ENCODE data around the gene SAPCD1. TPM values are rescaled to one million over a fixed set of nuclear protein-coding genes. Genes with fewer than 3 reads are reported as not detected.

The SAPCD1 gene
- total and polyA plus RNA-seq, 2 experiments from 2014 or later = 1.3 to 2.5 TPM

GRCh38 chr6:31737991-31738979, 24.2 kb upstream of the SAPCD1 start:
- Histone ChIP-seq H3K4me2 (ENCODE audit: unreplicated experiment) (peak overlapping the region; percentile 82), H3F3A (ENCODE audit: insufficient read depth) (peaks cover 41% of the 10 kb centered on the region), H4K20me1 (ENCODE audit: insufficient read depth) (no peaks in the 10 kb centered on the region), H2AFZ (peak overlapping the region; percentile 81), H3K27ac (peak overlapping the region; percentile 87), H3K79me2 (ENCODE audit: insufficient read depth) (peaks cover 43% of the 10 kb centered on the region), H3K4me1 (ENCODE audit: insufficient read depth) (peaks cover 43% of the 10 kb centered on the region), H3K9ac (peak overlapping the region; percentile 74), H3K36me3 (ENCODE audit: low read depth) (peaks cover 6% of the 10 kb centered on the region; the same call in 1 of the 2 replicates), H3K4me3 (peak overlapping the region; percentile 58), H3K9me2 (ENCODE audit: insufficient read depth) (no peaks in the 10 kb centered on the region), H3K9me3 (ENCODE audit: low read depth) (no peaks in the 10 kb centered on the region), H3K27me3 (replicated peaks; ENCODE audit: insufficient read depth) (no peaks in the 10 kb centered on the region)
- in situ Hi-C loops (cut with MboI) = no loop called here
- no peak for TF ChIP-seq EZH2 (IDR thresholded peaks at IDR 0.05; ENCODE audit: insufficient read depth, poor library complexity, severe bottlenecking)
- TF ChIP-seq EZH2phosphoT487 (IDR thresholded peaks at IDR 0.05; ENCODE audit: insufficient read depth, low read depth) = no peak
- WGBS, 2 experiments (ENCODE audit: low coverage in 1 of 2, low lambda C conversion rate in 2 of 2, missing lambda C conversion rate in 2 of 2) = 30 to 32% methylated on average over 6 of the region's 6 CpGs
- peak; percentile 87 for DNase-seq

- Histone ChIP-seq H3K9me2 (ENCODE audit: insufficient read depth) (no peaks in the 10 kb centered on the region), H3K4me2 (ENCODE audit: unreplicated experiment) (peak within 1 kb of the TSS; percentile 98), H3K4me1 (ENCODE audit: insufficient read depth) (peaks cover 31% of the 10 kb centered on the region), H3K9ac (peak within 1 kb of the TSS; percentile 83), H3K9me3 (ENCODE audit: low read depth) (no peaks in the 10 kb centered on the region), H4K20me1 (ENCODE audit: insufficient read depth) (no peaks in the 10 kb centered on the region), H3K36me3 (ENCODE audit: low read depth) (no peaks in the 10 kb centered on the region), H2AFZ (peak within 1 kb of the TSS; percentile 90), H3K27me3 (replicated peaks; ENCODE audit: insufficient read depth) (no peaks in the 10 kb centered on the region), H3K4me3 (peak within 1 kb of the TSS; percentile 84), H3F3A (ENCODE audit: insufficient read depth) (peaks cover 35% of the 10 kb centered on the region), H3K79me2 (ENCODE audit: insufficient read depth) (peaks cover 28% of the 10 kb centered on the region), H3K27ac (peak within 1 kb of the TSS; percentile 59)
- peak; percentile 100 for DNase-seq
- in situ Hi-C loops (cut with MboI) = no loop called here
- 1% methylated on average over 57 to 58 of the region's 58 CpGs for WGBS, 2 experiments (ENCODE audit: low coverage in 1 of 2, low lambda C conversion rate in 2 of 2, missing lambda C conversion rate in 2 of 2)
- no peak for TF ChIP-seq EZH2phosphoT487 (IDR thresholded peaks at IDR 0.05; ENCODE audit: insufficient read depth, low read depth)
- TF ChIP-seq EZH2 (IDR thresholded peaks at IDR 0.05; ENCODE audit: insufficient read depth, poor library complexity, severe bottlenecking) = no peak
These were observed 22.6 kb upstream of the SAPCD1 start, which contains the start of gene MSH5 for GRCh38 chr6:31739639-31740396. Gene MSH5 (plus strand): TSS chr6:31740005. CDS start chr6:31740467, 462 bp downstream.

GRCh38 chr6:31740397-31741223, 21.8 kb upstream of the SAPCD1 start:
- 24 to 25% methylated on average over 29 of the region's 29 CpGs for WGBS, 2 experiments (ENCODE audit: low coverage in 1 of 2, low lambda C conversion rate in 2 of 2, missing lambda C conversion rate in 2 of 2)
- H3F3A ChIP-seq (ENCODE audit: insufficient read depth) = peaks cover 28% of the 10 kb centered on the region
- peak; percentile 66 for DNase-seq
- H3K4me2 ChIP-seq (ENCODE audit: unreplicated experiment) = peak overlapping the region; percentile 98
- H3K36me3 ChIP-seq (ENCODE audit: low read depth) = no peaks in the 10 kb centered on the region
- H4K20me1 ChIP-seq (ENCODE audit: insufficient read depth) = no peaks in the 10 kb centered on the region
- H3K9me2 ChIP-seq (ENCODE audit: insufficient read depth) = no peaks in the 10 kb centered on the region
- H2AFZ ChIP-seq = peak overlapping the region; percentile 90
- no peaks in the 10 kb centered on the region for H3K27me3 ChIP-seq (replicated peaks; ENCODE audit: insufficient read depth)
- TF ChIP-seq EZH2 (IDR thresholded peaks at IDR 0.05; ENCODE audit: insufficient read depth, poor library complexity, severe bottlenecking) = no peak
- TF ChIP-seq EZH2phosphoT487 (IDR thresholded peaks at IDR 0.05; ENCODE audit: insufficient read depth, low read depth) = no peak
- H3K4me3 ChIP-seq = peak overlapping the region; percentile 84
- H3K9me3 ChIP-seq (ENCODE audit: low read depth) = no peaks in the 10 kb centered on the region
- peak overlapping the region; percentile 3; the same call in 1 of the 2 replicates for H3K27ac ChIP-seq
- H3K4me1 ChIP-seq (ENCODE audit: insufficient read depth) = peaks cover 31% of the 10 kb centered on the region
- peak overlapping the region; percentile 83 for H3K9ac ChIP-seq
- in situ Hi-C loops (cut with MboI) = no loop called here
- peaks cover 20% of the 10 kb centered on the region for H3K79me2 ChIP-seq (ENCODE audit: insufficient read depth)
